NCI-H1048 (cell line): ENCODE results near the gene MXRA8.
A peak's percentile ranks its signal among the peaks of the same experiment; 100 is the strongest.

Source experiments
- DNase-seq: peaks from one replicate; lab custom pipeline; 2025; lab: John Stamatoyannopoulos, UW

MXRA8 gene

GRCh38 chr1:1334835-1335234 lies 23.5 kb downstream of the MXRA8 start:
- no peak for DNase-seq

GRCh38 chr1:1333551-1334241 lies 24.7 kb downstream of the MXRA8 start:
- no peak for DNase-seq

GRCh38 chr1:1332774-1333480 lies 25.4 kb downstream of the MXRA8 start:
- DNase-seq = no peak

- no peak for DNase-seq
Measured at GRCh38 chr1:1332031-1332755, 26.2 kb downstream of the MXRA8 start.

- no peak for DNase-seq
Measured at GRCh38 chr1:1331068-1331965, 27.0 kb downstream of the MXRA8 start, which contains the start of gene TAS1R3. Gene TAS1R3, plus strand, starts transcription at chr1:1331280. Its CDS starts 66 bp downstream, at chr1:1331346.

GRCh38 chr1:1330366-1331067 lies 27.8 kb downstream of the MXRA8 start:
- DNase-seq = no peak

GRCh38 chr1:1329304-1330210 lies 28.8 kb downstream of the MXRA8 start:
- no peak for DNase-seq

GRCh38 chr1:1328254-1328653 lies 30.1 kb downstream of the MXRA8 start:
- DNase-seq = no peak

- DNase-seq = no peak
Measured at GRCh38 chr1:1327291-1327690, 31.1 kb downstream of the MXRA8 start.

- DNase-seq = no peak
Measured at GRCh38 chr1:1326075-1326605, 32.2 kb downstream of the MXRA8 start.

GRCh38 chr1:1325288-1326074 lies 32.9 kb downstream of the MXRA8 start:
- DNase-seq = no peak

GRCh38 chr1:1324524-1325287 lies 33.6 kb downstream of the MXRA8 start, which contains the start of the genes CPTP and INTS11:
Gene CPTP, plus strand, starts transcription at chr1:1324802. Its CDS starts 2,109 bp downstream, at chr1:1326911.
Gene INTS11, minus strand, starts transcription at chr1:1324660. Its CDS starts 52 bp downstream, at chr1:1324608.
- DNase-seq = peak; percentile 86

- DNase-seq = no peak
Measured at GRCh38 chr1:1324084-1324523, 34.3 kb downstream of the MXRA8 start.

GRCh38 chr1:1322952-1323351 lies 35.4 kb downstream of the MXRA8 start:
- no peak for DNase-seq

- DNase-seq = no peak
Measured at GRCh38 chr1:1322418-1322817, 35.9 kb downstream of the MXRA8 start.

GRCh38 chr1:1321477-1321876 lies 36.9 kb downstream of the MXRA8 start:
- DNase-seq = no peak

GRCh38 chr1:1320666-1321448 lies 37.5 kb downstream of the MXRA8 start:
- DNase-seq = no peak
